Calu3 (cell line): ENCODE data around the gene NPC1L1. TPM values are rescaled to one million over a fixed set of nuclear protein-coding genes. Genes with fewer than 3 reads are reported as not detected.

Experiments
- BruUV-seq: library from RNA; stranded (reverse); fragments of 400-500 nt; replicated peaks from 2 replicates; lab custom pipeline; 2021; lab: Mats Ljungman, UMichigan
- CTCF ChIA-PET: fragments of 300-600 bp; sonication (Branson Sonifier 250); formaldehyde crosslinking; loops from one replicate; lab custom pipeline; 2022; ENCODE audit warnings: antibody characterized with exemption; lab: Charles Lee
- DNase-seq: peaks from one replicate; pipeline ENCODE4 v3.0.0; 2022
- H3K27ac Mint-ChIP-seq: one replicate; pipeline ENCODE4 v1.8.0; 2022; ENCODE audit warnings: mixed read lengths; ENCODE audit not compliant: unreplicated experiment
- H3K27me3 Mint-ChIP-seq: one replicate; pipeline ENCODE4 v1.8.0; 2022; ENCODE audit warnings: mixed read lengths; ENCODE audit not compliant: unreplicated experiment
- H3K36me3 Mint-ChIP-seq: one replicate; pipeline ENCODE4 v1.8.0; 2022; ENCODE audit warnings: mild to moderate bottlenecking, moderate library complexity, mixed read lengths; ENCODE audit not compliant: insufficient read depth, unreplicated experiment
- H3K4me1 Mint-ChIP-seq: one replicate; pipeline ENCODE4 v1.8.0; 2022; ENCODE audit warnings: mild to moderate bottlenecking, low read depth, mixed read lengths; ENCODE audit not compliant: unreplicated experiment
- H3K4me3 Mint-ChIP-seq: one replicate; pipeline ENCODE4 v1.8.0; 2022; ENCODE audit warnings: mild to moderate bottlenecking, low read depth, moderate library complexity, mixed read lengths; ENCODE audit not compliant: unreplicated experiment
- H3K9me3 Mint-ChIP-seq: one replicate; pipeline ENCODE4 v1.8.0; 2022; ENCODE audit warnings: low read depth, mixed read lengths; ENCODE audit not compliant: unreplicated experiment
- intact Hi-C: fragments of 100-400 bp; cut with micrococcal nuclease; formaldehyde crosslinking; loops from one replicate; pipeline ENCODE4 v1.10.0; 2022; ENCODE audit not compliant: unreplicated experiment
- total RNA-seq: library from RNA; stranded (reverse); gene quantifications from 2 replicates; pipeline ENCODE4 v1.2.3, GENCODE V29; 2022
- TF ChIP-seq, protein P1 (sequence below): fragments of 200-600 bp; IDR thresholded peaks from one replicate; pipeline ENCODE4 v1.8.0; 2022; ENCODE audit warnings: antibody characterized with exemption; ENCODE audit not compliant: unreplicated experiment

The NPC1L1 gene
- total RNA-seq, 1 experiment from 2014 or later: 46.0 TPM

DNA sequence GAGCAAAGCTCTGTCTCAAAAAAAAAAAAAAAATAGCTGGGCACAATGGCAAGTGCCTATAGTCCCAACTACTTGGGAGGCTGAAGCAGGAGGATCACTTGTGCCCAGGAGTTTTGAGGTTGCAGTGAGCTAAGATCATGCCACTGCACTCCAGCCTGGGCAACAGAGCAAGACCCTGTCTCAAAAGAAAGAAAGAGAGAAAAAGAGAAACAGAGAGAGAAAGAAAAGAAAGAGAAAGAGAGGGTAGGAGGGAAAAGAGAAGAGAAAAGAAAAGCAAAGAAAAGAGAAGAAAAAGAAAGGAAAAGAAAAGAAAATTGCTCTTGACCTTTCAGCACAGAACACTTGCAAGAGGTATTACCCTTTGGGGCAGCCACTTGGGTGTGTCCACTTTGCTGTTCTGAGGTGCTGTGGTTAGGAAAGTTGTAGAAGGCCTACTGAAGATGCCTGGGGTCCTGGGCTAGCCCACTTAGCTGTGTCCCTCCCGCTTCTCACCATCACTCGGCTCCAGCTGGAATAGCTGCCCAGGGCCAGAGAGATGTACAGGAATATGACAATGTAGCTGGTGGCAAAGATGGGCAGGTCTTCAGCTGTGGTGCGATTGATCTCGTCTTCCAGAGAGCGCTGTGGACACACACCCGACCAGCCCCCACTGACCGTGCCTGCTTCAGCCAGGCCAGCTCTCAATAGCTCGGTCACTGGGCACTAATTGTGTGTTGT is 5.6 kb downstream of the NPC1L1 start:
- no TSS peak for BruUV-seq
- no peak for DNase-seq
- TF ChIP-seq, protein P1, sequence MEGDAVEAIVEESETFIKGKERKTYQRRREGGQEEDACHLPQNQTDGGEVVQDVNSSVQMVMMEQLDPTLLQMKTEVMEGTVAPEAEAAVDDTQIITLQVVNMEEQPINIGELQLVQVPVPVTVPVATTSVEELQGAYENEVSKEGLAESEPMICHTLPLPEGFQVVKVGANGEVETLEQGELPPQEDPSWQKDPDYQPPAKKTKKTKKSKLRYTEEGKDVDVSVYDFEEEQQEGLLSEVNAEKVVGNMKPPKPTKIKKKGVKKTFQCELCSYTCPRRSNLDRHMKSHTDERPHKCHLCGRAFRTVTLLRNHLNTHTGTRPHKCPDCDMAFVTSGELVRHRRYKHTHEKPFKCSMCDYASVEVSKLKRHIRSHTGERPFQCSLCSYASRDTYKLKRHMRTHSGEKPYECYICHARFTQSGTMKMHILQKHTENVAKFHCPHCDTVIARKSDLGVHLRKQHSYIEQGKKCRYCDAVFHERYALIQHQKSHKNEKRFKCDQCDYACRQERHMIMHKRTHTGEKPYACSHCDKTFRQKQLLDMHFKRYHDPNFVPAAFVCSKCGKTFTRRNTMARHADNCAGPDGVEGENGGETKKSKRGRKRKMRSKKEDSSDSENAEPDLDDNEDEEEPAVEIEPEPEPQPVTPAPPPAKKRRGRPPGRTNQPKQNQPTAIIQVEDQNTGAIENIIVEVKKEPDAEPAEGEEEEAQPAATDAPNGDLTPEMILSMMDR: no peak
- CTCF ChIA-PET: interaction anchor here (1.3 to 1.4 kb wide), 3 partner anchors 10 to 321 kb away, joined by 3 to 4 read pairs (median 3); no protein-coding TSS in a partner anchor
- no peak overlapping the region for H3K4me3 Mint-ChIP-seq
- H3K9me3 Mint-ChIP-seq: no peaks in the 10 kb centered on the region
- intact Hi-C loops: no loop called here
- no peaks in the 10 kb centered on the region for H3K27me3 Mint-ChIP-seq
- no peak overlapping the region for H3K27ac Mint-ChIP-seq
- H3K36me3 Mint-ChIP-seq: peaks cover 54% of the 10 kb centered on the region
- H3K4me1 Mint-ChIP-seq: peaks cover 62% of the 10 kb centered on the region

DNA sequence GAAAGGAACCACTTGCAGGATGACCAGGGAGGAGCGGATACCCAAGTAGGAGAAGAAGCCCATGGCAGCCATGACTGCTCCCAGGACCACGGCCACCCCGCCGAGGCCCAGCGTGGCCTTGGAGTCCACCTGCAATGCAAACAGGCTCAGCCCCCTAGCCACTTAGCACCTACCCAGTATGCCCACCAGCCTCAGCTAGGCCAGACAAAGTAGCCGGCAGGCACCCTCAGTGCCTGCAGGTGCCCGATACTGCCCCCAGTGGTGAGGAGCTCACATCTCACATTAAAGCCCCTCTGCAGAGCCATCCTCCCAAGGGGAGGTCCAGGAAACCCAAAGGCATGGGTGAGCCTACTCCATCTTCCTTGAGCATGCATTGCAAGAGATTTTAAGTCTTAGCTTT is 6.6 kb downstream of the NPC1L1 start:
- Mint-ChIP-seq H3K36me3 (peaks cover 62% of the 10 kb centered on the region), H3K4me3 (no peak overlapping the region), H3K27ac (no peak overlapping the region), H3K9me3 (no peaks in the 10 kb centered on the region), H3K27me3 (no peaks in the 10 kb centered on the region), H3K4me1 (peaks cover 54% of the 10 kb centered on the region)
- intact Hi-C loops: no loop called here
- TF ChIP-seq, protein P1: peak; percentile 75
- CTCF ChIA-PET: interaction anchor here (0.7 to 1.4 kb wide), 8 partner anchors 9 to 320 kb away, joined by 3 to 7 read pairs (median 4); partner anchors contain the start of gene DDX56
- no TSS peak for BruUV-seq
- DNase-seq: peak; percentile 72

DNA sequence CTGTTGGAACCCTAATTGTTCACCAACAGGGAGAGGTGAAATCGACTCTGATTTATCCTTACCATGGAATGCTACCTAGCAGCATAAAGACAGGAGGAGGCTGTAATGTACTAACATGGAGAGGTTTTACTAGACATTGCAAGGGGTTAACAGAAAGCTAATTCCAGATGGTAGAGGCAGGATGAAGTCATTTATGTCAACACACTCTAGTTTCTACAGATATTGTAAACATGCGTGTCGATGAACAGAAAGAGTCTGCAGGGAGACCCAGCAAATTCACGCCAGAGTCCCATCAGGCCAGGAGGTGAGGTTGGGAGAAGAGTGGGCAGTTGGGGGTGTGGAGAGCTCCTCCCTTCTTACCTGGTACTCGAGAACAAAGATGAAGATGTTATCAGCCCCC is 7.0 kb downstream of the NPC1L1 start:
- Mint-ChIP-seq H3K27ac (no peak overlapping the region), H3K9me3 (no peaks in the 10 kb centered on the region), H3K27me3 (no peaks in the 10 kb centered on the region), H3K4me3 (no peak overlapping the region), H3K36me3 (peaks cover 59% of the 10 kb centered on the region), H3K4me1 (peaks cover 50% of the 10 kb centered on the region)
- BruUV-seq: no TSS peak
- CTCF ChIA-PET: interaction anchor here (0.7 to 1.4 kb wide), 7 partner anchors 10 to 320 kb away, joined by 3 to 9 read pairs (median 6); partner anchors contain the start of gene DDX56
- no peak for DNase-seq
- TF ChIP-seq, protein P1: no peak
- intact Hi-C loops: no loop called here

GRCh38 chr7:44533301-44534055 is 7.7 kb downstream of the NPC1L1 start:
- Mint-ChIP-seq H3K9me3 (no peaks in the 10 kb centered on the region), H3K4me1 (peaks cover 44% of the 10 kb centered on the region), H3K27ac (no peak overlapping the region), H3K36me3 (peaks cover 53% of the 10 kb centered on the region), H3K4me3 (no peak overlapping the region), H3K27me3 (no peaks in the 10 kb centered on the region)
- CTCF ChIA-PET: interaction anchor here (0.7 to 1.4 kb wide), 3 partner anchors 10 to 291 kb away, joined by 4 to 9 read pairs (median 6); partner anchors contain the start of gene DDX56
- BruUV-seq: no TSS peak
- DNase-seq: no peak
- intact Hi-C loops: no loop called here
- TF ChIP-seq, protein P1: no peak
